SH-SY5Y (cell line): ENCODE data around the gene TRAPPC2L.

Experiments
- GATA2 ChIP-seq: IDR thresholded peaks from 2 replicates; pipeline ENCODE4 v1.6.1; 2011; ENCODE audit warnings: mild to moderate bottlenecking, low read depth, low read length
- GATA3 ChIP-seq: IDR thresholded peaks from 2 replicates; pipeline ENCODE4 v1.6.1; 2011; ENCODE audit warnings: low read depth, mild to moderate bottlenecking, low read length, moderate library complexity

DNA sequence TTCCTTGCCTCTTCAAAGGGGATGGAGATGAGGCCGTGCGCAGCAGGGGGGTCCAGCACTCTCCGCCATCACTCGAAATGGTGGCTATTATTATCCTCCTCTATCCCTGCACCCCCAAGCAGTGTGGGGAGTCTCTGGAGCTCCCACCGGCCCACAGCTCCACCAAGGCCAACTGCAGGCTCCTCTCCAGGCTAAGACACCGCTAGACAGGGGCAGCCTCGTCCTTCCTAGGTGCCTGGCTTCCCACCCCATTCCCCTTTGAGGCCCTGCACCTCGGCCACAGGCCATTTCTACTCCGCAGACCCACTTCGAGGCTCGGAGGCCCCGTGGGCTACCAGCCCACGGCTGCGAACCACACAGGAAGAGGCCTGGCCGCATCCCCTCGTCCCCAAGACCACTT is 49.1 kb downstream of the TRAPPC2L start:
- no peak for TF ChIP-seq GATA3
- TF ChIP-seq GATA2, result no peak
